Posterior vena cava (tissue), 2 donors: ENCODE results near the gene CASK. TPM values are rescaled to one million over a fixed set of nuclear protein-coding genes. Genes with fewer than 3 reads are reported as not detected.

Experiments used
- DNase-seq: peaks from one replicate; pipeline ENCODE4 v3.0.0-alpha.2; 2020; ENCODE audit warnings: low spot score
- intact Hi-C, 2 donors: fragments of 100-400 bp; cut with DNase I; formaldehyde crosslinking; loops; one replicate each; pipeline versions ENCODE4 v1.14.1 to v1.14.2; 2022 to 2023
- total RNA-seq, 2 donors: library from RNA; stranded (reverse); fragmentation: NEBNext Ultra II Directional; extraction: Animal tissue kit (Norgen Biotek cat#: 25700); gene quantifications; one replicate each; pipeline ENCODE4 v1.2.1, GENCODE V29; 2021
- donor health status: DM: yes; HTN: yes; CAD: no.
- donor health status: DM: yes; HTN: yes; CAD: no.

The CASK gene
- total RNA-seq, 2 donors from 2014 or later = 33.8 to 35.8 TPM

- intact Hi-C loops = no loop called here
- DNase-seq = no peak
Measured at GRCh38 chrX:41604766-41605543, 318.4 kb downstream of the CASK start.

- no peak for DNase-seq
- intact Hi-C loops = no loop called here
Measured at GRCh38 chrX:41604177-41604576, 319.2 kb downstream of the CASK start.

GRCh38 chrX:41603596-41603995 lies 319.8 kb downstream of the CASK start:
- intact Hi-C loops = no loop called here
- DNase-seq = no peak

- intact Hi-C loops = no loop called here
- no peak for DNase-seq
Measured at GRCh38 chrX:41602816-41603345, 320.5 kb downstream of the CASK start.

- intact Hi-C loops = no loop called here
- no peak for DNase-seq
Measured at GRCh38 chrX:41600291-41600690, 323.1 kb downstream of the CASK start.

GRCh38 chrX:41599507-41599906 lies 323.8 kb downstream of the CASK start:
- DNase-seq = no peak
- intact Hi-C loops = no loop called here

GRCh38 chrX:41596596-41596995 lies 326.8 kb downstream of the CASK start:
- no peak for DNase-seq
- intact Hi-C loops = no loop called here

- intact Hi-C loops = no loop called here
- DNase-seq = no peak
Measured at GRCh38 chrX:41594634-41595033, 328.7 kb downstream of the CASK start.

GRCh38 chrX:41591906-41592305 lies 331.4 kb downstream of the CASK start:
- DNase-seq = no peak
- intact Hi-C loops = no loop called here

GRCh38 chrX:41590641-41591040 lies 332.7 kb downstream of the CASK start:
- intact Hi-C loops = no loop called here
- no peak for DNase-seq

GRCh38 chrX:41589634-41590270 lies 333.6 kb downstream of the CASK start:
- DNase-seq = no peak
- intact Hi-C loops = no loop called here

- intact Hi-C loops = no loop called here
- no peak for DNase-seq
Measured at GRCh38 chrX:41588271-41588670, 335.1 kb downstream of the CASK start.

- intact Hi-C loops = no loop called here
- DNase-seq = no peak
Measured at GRCh38 chrX:41580423-41581064, 342.8 kb downstream of the CASK start.

- no peak for DNase-seq
- intact Hi-C loops = no loop called here
Measured at GRCh38 chrX:41563876-41564275, 359.5 kb downstream of the CASK start.

GRCh38 chrX:41561045-41561444 lies 362.3 kb downstream of the CASK start:
- intact Hi-C loops = no loop called here
- DNase-seq = no peak

GRCh38 chrX:41559235-41560052 lies 363.9 kb downstream of the CASK start:
- no peak for DNase-seq
- intact Hi-C loops = no loop called here

- intact Hi-C loops = no loop called here
Measured at GRCh38 chrX:41558531-41558930, 364.8 kb downstream of the CASK start.

GRCh38 chrX:41556958-41557357 lies 366.4 kb downstream of the CASK start:
- intact Hi-C loops = no loop called here
- DNase-seq = no peak

More at GRCh38 chrX:41558531-41558930, 364.8 kb downstream of the CASK start:
- DNase-seq = no peak

- intact Hi-C loops = no loop called here
- no peak for DNase-seq
Measured at GRCh38 chrX:41553688-41554087, 369.7 kb downstream of the CASK start.
